Psoas muscle (tissue), 8 donors: ENCODE data around the gene WSB2. TPM values are rescaled to one million over a fixed set of nuclear protein-coding genes. Genes with fewer than 3 reads are reported as not detected.

ENCODE experiments used
- ATAC-seq, 4 donors: fragments of 200-7000 bp; cut with Tn5 transposase; one replicate each; pipeline ENCODE4 v1.9.1; 2020; ENCODE audit warnings: moderate library complexity in 3 of 4, mild to moderate bottlenecking in 2 of 4
- DNase-seq, 2 donors: peaks; one replicate each; pipeline ENCODE4 v3.0.0-alpha.2; 2020
- H3K27ac ChIP-seq: fragments of 200-600 bp; one replicate; pipeline ENCODE4 v1.8.0; 2022
- H3K27me3 ChIP-seq, 3 donors: fragments of 200-600 bp in 1 of 3; one replicate each; pipeline versions ENCODE4 v1.6.1 to v1.8.0; 2013 to 2022; ENCODE audit warnings: low read length in 2 of 3, mild to moderate bottlenecking in 2 of 3, moderate library complexity in 1 of 3; ENCODE audit not compliant: insufficient read depth in 3 of 3
- H3K36me3 ChIP-seq, 2 donors: fragments of 200-600 bp in 1 of 2; one replicate each; pipeline versions ENCODE4 v1.6.1 to v1.8.0; 2013 to 2022; ENCODE audit warnings: low read depth in 1 of 2, mild to moderate bottlenecking in 1 of 2, moderate library complexity in 1 of 2; ENCODE audit not compliant: insufficient read depth in 1 of 2
- H3K4me1 ChIP-seq: fragments of 200-600 bp; one replicate; pipeline ENCODE4 v1.8.0; 2022
- H3K4me3 ChIP-seq: fragments of 200-600 bp; one replicate; pipeline ENCODE4 v1.8.0; 2022; ENCODE audit warnings: mild to moderate bottlenecking
- H3K9me3 ChIP-seq: fragments of 200-600 bp; one replicate; pipeline ENCODE4 v1.8.0; 2022
- CTCF ChIP-seq: fragments of 200-600 bp; IDR thresholded peaks from one replicate; pipeline ENCODE4 v1.8.0; 2022; ENCODE audit warnings: antibody characterized with exemption
- WGBS, 3 donors: extraction: QIAGEN DNeasy Blood & Tissue Kit; methylation state at CpG; one replicate each; pipeline versions ENCODE4 v1.1.6 to v1.1.7; 2013; 5-methylcytosine and 5-hydroxymethylcytosine counted together
- intact Hi-C, 2 donors: fragments of 100-400 bp; cut with DNase I; formaldehyde crosslinking; loops; one replicate each; pipeline versions ENCODE4 v1.11.0 to v1.14.2; 2022
- polyA plus RNA-seq, 3 donors: library from polyadenylated mRNA; stranded (reverse); fragments of 200-250 nt; gene quantifications; one replicate each; pipeline ENCODE4 v1.2.3, GENCODE V29; 2013
- total RNA-seq, 4 donors: library from RNA; stranded (reverse); fragmentation: NEBNext Ultra II Directional in 2 of 4; extraction: Animal tissue kit (Norgen Biotek cat#: 25700) in 2 of 4; gene quantifications; one replicate each; pipeline versions ENCODE4 v1.2.1 to v1.2.4, GENCODE V29; 2021 to 2023
- donor health status: healthy with polysubstance abuse.
- donor health status: DM: no; HTN: no; CAD: no; lungs with moderate emphysema.
- donor health status: Bipolar disorder and iron deficiency.
- donor health status: healthy.
- donor health status: DM: yes; HTN: yes; CAD: no.
- donor health status: DM: no; HTN: no; CAD: no.
- donor health status: DM: no; HTN: no; CAD: no.
- donor health status: DM: yes; HTN: yes; CAD: no.

WSB2 gene
- total and polyA plus RNA-seq, 7 donors: 63.8 to 113 (median 84.3) TPM

GRCh38 chr12:118058227-118058626 is 2.8 kb downstream of the WSB2 start:
- H3K4me1 ChIP-seq: peaks cover 44% of the 10 kb centered on the region
- TF ChIP-seq CTCF: no peak
- intact Hi-C loops: no loop called here

GRCh38 chr12:118055865-118056773 is 4.9 kb downstream of the WSB2 start:
- no peak for ATAC-seq
- TF ChIP-seq CTCF: no peak
- Histone ChIP-seq H3K4me3 (no peak overlapping the region), H3K4me1 (peaks cover 61% of the 10 kb centered on the region), H3K9me3 (no peaks in the 10 kb centered on the region), H3K27ac (peak overlapping the region; percentile 54), H3K27me3 (no peaks in the 10 kb centered on the region), H3K36me3 (peaks cover 0 to 9% of the 10 kb centered on the region in 2 donors)
- DNase-seq: no peak
- intact Hi-C loops: no loop called here
- WGBS, 3 donors: 50 to 65% (median 51%) methylated on average over 13 of the region's 13 CpGs

More at GRCh38 chr12:118058227-118058626, 2.8 kb downstream of the WSB2 start:
- H3K27me3 ChIP-seq: no peaks in the 10 kb centered on the region
- WGBS, 3 donors: 93 to 96% (median 96%) methylated on average over 7 of the region's 7 CpGs
- H3K4me3 ChIP-seq: no peak overlapping the region
- H3K27ac ChIP-seq: no peak overlapping the region
- DNase-seq: no peak
- no peak for ATAC-seq
- H3K9me3 ChIP-seq: no peaks in the 10 kb centered on the region
- no peaks in the 10 kb centered on the region for H3K36me3 ChIP-seq

- Histone ChIP-seq H3K27ac (peak overlapping the region; percentile 62), H3K9me3 (no peaks in the 10 kb centered on the region), H3K27me3 (no peaks in the 10 kb centered on the region), H3K36me3 (peaks cover 0 to 19% of the 10 kb centered on the region in 2 donors), H3K4me1 (peaks cover 61% of the 10 kb centered on the region), H3K4me3 (no peak overlapping the region)
- intact Hi-C loops: no loop called here
- TF ChIP-seq CTCF: peak; percentile 41
- WGBS, 3 donors: 60 to 61% (median 60%) methylated on average over 2 of the region's 2 CpGs
- ATAC-seq (peak in 3 of 4 donors; percentile 13 to 47 (median 28)), DNase-seq (peak; percentile 54 to 69)
These were observed 5.8 kb downstream of the WSB2 start for GRCh38 chr12:118055144-118055557.

- WGBS, 3 donors: 80 to 89% (median 85%) methylated on average over 10 of the region's 10 CpGs
- Histone ChIP-seq H3K9me3 (no peaks in the 10 kb centered on the region), H3K4me1 (peaks cover 55% of the 10 kb centered on the region), H3K4me3 (no peak overlapping the region), H3K27me3 (no peaks in the 10 kb centered on the region), H3K27ac (peak overlapping the region; percentile 62), H3K36me3 (peaks cover 0 to 36% of the 10 kb centered on the region in 2 donors)
- no peak for TF ChIP-seq CTCF
- intact Hi-C loops: no loop called here
- no peak for DNase-seq
- ATAC-seq: no peak
These were observed 7.7 kb downstream of the WSB2 start for GRCh38 chr12:118053071-118053985.
